BLaER1 treated with 17β-estradiol and CSF1 and Interleukin-3, amounts not matched to agents 10 nM and 100 nM (cell line): ENCODE results near the gene KRTAP12-3.

Source experiments
- H3K27ac ChIP-seq, 11 experiments: shearing (Covaris generic); formaldehyde crosslinking; 2 replicates each; pipeline ENCODE4 v1.8.1; 2022
- H3K27me3 ChIP-seq, 11 experiments: shearing (Covaris generic); formaldehyde crosslinking; 2 replicates each; pipeline ENCODE4 v1.8.1; 2022
- H3K36me3 ChIP-seq, 11 experiments: shearing (Covaris generic); formaldehyde crosslinking; 2 replicates each; pipeline ENCODE4 v1.8.1; 2022
- H3K4me1 ChIP-seq, 10 experiments: shearing (Covaris generic); formaldehyde crosslinking; 2 replicates each; pipeline ENCODE4 v1.8.1; 2022
- H3K4me2 ChIP-seq, 11 experiments: shearing (Covaris generic); formaldehyde crosslinking; 2 replicates each; pipeline ENCODE4 v1.8.1; 2022
- H3K4me3 ChIP-seq, 10 experiments: shearing (Covaris generic); formaldehyde crosslinking; 2 replicates each; pipeline ENCODE4 v1.8.1; 2022
- H3K9ac ChIP-seq, 11 experiments: shearing (Covaris generic); formaldehyde crosslinking; 2 replicates each; pipeline ENCODE4 v1.8.1; 2022
- H3K9me3 ChIP-seq, 11 experiments: shearing (Covaris generic); formaldehyde crosslinking; replicated peaks in 1 of 11; 2 replicates each; pipeline ENCODE4 v1.8.1; 2022
- H4K20me1 ChIP-seq, 11 experiments: shearing (Covaris generic); formaldehyde crosslinking; 2 replicates each; pipeline ENCODE4 v1.8.1; 2022
- Cebpa-rat ChIP-seq, 11 experiments: shearing (Covaris generic); IDR thresholded peaks; 2 replicates each; pipeline ENCODE4 v1.8.1; 2022

KRTAP12-3 gene

GRCh38 chr21:44701541-44701940, 43.8 kb downstream of the KRTAP12-3 start:
- peaks cover 0 to 23% (median 0%) of the 10 kb centered on the region in 11 experiments; a peak in 4 of 22 replicates for H4K20me1 ChIP-seq
- H3K36me3 ChIP-seq = no peaks in the 10 kb centered on the region
- H3K9me3 ChIP-seq = peaks cover 15 to 24% (median 18%) of the 10 kb centered on the region in 11 experiments
- peaks cover 4 to 23% (median 13%) of the 10 kb centered on the region in 10 experiments; a peak in 18 of 20 replicates for H3K4me1 ChIP-seq
- H3K4me2 ChIP-seq = peak overlapping the region in 2 of 11 experiments; percentile 60 to 64; a peak in 2 of 22 replicates
- no peak for TF ChIP-seq Cebpa-rat (IDR thresholded peaks at IDR 0.05)
- H3K27ac ChIP-seq = no peak overlapping the region
- H3K4me3 ChIP-seq = no peak overlapping the region
- H3K27me3 ChIP-seq = peaks cover 58 to 96% (median 86%) of the 10 kb centered on the region in 11 experiments
- no peak overlapping the region for H3K9ac ChIP-seq

GRCh38 chr21:44702111-44702972, 44.6 kb downstream of the KRTAP12-3 start:
- no peak overlapping the region for H3K4me2 ChIP-seq
- no peak for TF ChIP-seq Cebpa-rat (IDR thresholded peaks at IDR 0.05)
- H3K36me3 ChIP-seq = no peaks in the 10 kb centered on the region
- H3K9me3 ChIP-seq = peaks cover 20 to 30% (median 22%) of the 10 kb centered on the region in 11 experiments
- no peak overlapping the region for H3K27ac ChIP-seq
- H3K4me1 ChIP-seq = peaks cover 4 to 23% (median 13%) of the 10 kb centered on the region in 10 experiments; a peak in 18 of 20 replicates
- peaks cover 66 to 99% (median 92%) of the 10 kb centered on the region in 11 experiments for H3K27me3 ChIP-seq
- peaks cover 0 to 23% (median 0%) of the 10 kb centered on the region in 11 experiments; a peak in 4 of 22 replicates for H4K20me1 ChIP-seq
- H3K4me3 ChIP-seq = no peak overlapping the region
- H3K9ac ChIP-seq = no peak overlapping the region

- H3K27me3 ChIP-seq = peaks cover 67 to 99% (median 92%) of the 10 kb centered on the region in 11 experiments
Observed at GRCh38 chr21:44702973-44703730, 45.4 kb downstream of the KRTAP12-3 start.

GRCh38 chr21:44703731-44704635, 46.3 kb downstream of the KRTAP12-3 start:
- Histone ChIP-seq H3K9ac (no peak overlapping the region), H3K27me3 (peaks cover 68 to 99% (median 92%) of the 10 kb centered on the region in 11 experiments), H3K27ac (no peak overlapping the region), H3K4me1 (peaks cover 10 to 23% (median 15%) of the 10 kb centered on the region in 10 experiments; a peak in 18 of 20 replicates), H3K9me3 (peaks cover 20 to 32% (median 22%) of the 10 kb centered on the region in 11 experiments), H3K36me3 (no peaks in the 10 kb centered on the region), H3K4me3 (no peak overlapping the region), H3K4me2 (no peak overlapping the region), H4K20me1 (peaks cover 0 to 32% (median 2%) of the 10 kb centered on the region in 11 experiments; a peak in 9 of 22 replicates)
- TF ChIP-seq Cebpa-rat (IDR thresholded peaks at IDR 0.05) = no peak

More at GRCh38 chr21:44702973-44703730, 45.4 kb downstream of the KRTAP12-3 start:
- peaks cover 0 to 25% (median 0%) of the 10 kb centered on the region in 11 experiments; a peak in 6 of 22 replicates for H4K20me1 ChIP-seq
- no peak overlapping the region for H3K4me2 ChIP-seq
- no peak overlapping the region for H3K4me3 ChIP-seq
- TF ChIP-seq Cebpa-rat (IDR thresholded peaks at IDR 0.05) = no peak
- peaks cover 20 to 32% (median 22%) of the 10 kb centered on the region in 11 experiments for H3K9me3 ChIP-seq
- no peaks in the 10 kb centered on the region for H3K36me3 ChIP-seq
- no peak overlapping the region for H3K9ac ChIP-seq
- H3K4me1 ChIP-seq = peaks cover 4 to 23% (median 13%) of the 10 kb centered on the region in 10 experiments; a peak in 18 of 20 replicates
- no peak overlapping the region for H3K27ac ChIP-seq

- Histone ChIP-seq H3K9me3 (peaks cover 20 to 32% (median 22%) of the 10 kb centered on the region in 11 experiments), H3K27ac (no peak overlapping the region), H3K4me3 (no peak overlapping the region), H3K4me1 (peaks cover 16 to 25% (median 20%) of the 10 kb centered on the region in 10 experiments; a peak in 18 of 20 replicates), H4K20me1 (peaks cover 0 to 34% (median 8%) of the 10 kb centered on the region in 11 experiments; a peak in 12 of 22 replicates), H3K36me3 (no peaks in the 10 kb centered on the region), H3K27me3 (peaks cover 74 to 100% (median 93%) of the 10 kb centered on the region in 11 experiments), H3K9ac (no peak overlapping the region), H3K4me2 (no peak overlapping the region)
- no peak for TF ChIP-seq Cebpa-rat (IDR thresholded peaks at IDR 0.05)
Observed at GRCh38 chr21:44704636-44705001, 46.9 kb downstream of the KRTAP12-3 start.

- Histone ChIP-seq H3K27ac (no peak overlapping the region), H3K9me3 (peaks cover 20 to 32% (median 22%) of the 10 kb centered on the region in 11 experiments), H3K9ac (no peak overlapping the region), H3K36me3 (no peaks in the 10 kb centered on the region), H3K4me1 (peaks cover 7 to 17% (median 12%) of the 10 kb centered on the region in 10 experiments; a peak in 16 of 20 replicates), H3K4me3 (peak overlapping the region in 1 of 10 experiments; percentile 40; a peak in 1 of 20 replicates), H3K4me2 (no peak overlapping the region), H4K20me1 (peaks cover 0 to 39% (median 14%) of the 10 kb centered on the region in 11 experiments; a peak in 15 of 22 replicates), H3K27me3 (peaks cover 84 to 100% (median 97%) of the 10 kb centered on the region in 11 experiments)
- no peak for TF ChIP-seq Cebpa-rat (IDR thresholded peaks at IDR 0.05)
Observed at GRCh38 chr21:44706026-44706705, 48.4 kb downstream of the KRTAP12-3 start.

- no peak overlapping the region for H3K9ac ChIP-seq
- H3K9me3 ChIP-seq = peaks cover 20 to 32% (median 22%) of the 10 kb centered on the region in 11 experiments
- H3K4me2 ChIP-seq = no peak overlapping the region
- peaks cover 85 to 100% (median 97%) of the 10 kb centered on the region in 11 experiments for H3K27me3 ChIP-seq
- H4K20me1 ChIP-seq = peaks cover 0 to 45% (median 20%) of the 10 kb centered on the region in 11 experiments; a peak in 15 of 22 replicates
- no peak overlapping the region for H3K4me3 ChIP-seq
- H3K27ac ChIP-seq = no peak overlapping the region
- no peak for TF ChIP-seq Cebpa-rat (IDR thresholded peaks at IDR 0.05)
- peaks cover 7 to 17% (median 12%) of the 10 kb centered on the region in 10 experiments; a peak in 15 of 20 replicates for H3K4me1 ChIP-seq
- no peaks in the 10 kb centered on the region for H3K36me3 ChIP-seq
Observed at GRCh38 chr21:44706706-44707581, 49.2 kb downstream of the KRTAP12-3 start.
